ENCODE results near the gene FGGY. TPM values are rescaled to one million over a fixed set of nuclear protein-coding genes. Genes with fewer than 3 reads are reported as not detected.

The FGGY gene
- total RNA-seq, 2 experiments from 2014 or later = 11.9 to 13.6 TPM

DNA sequence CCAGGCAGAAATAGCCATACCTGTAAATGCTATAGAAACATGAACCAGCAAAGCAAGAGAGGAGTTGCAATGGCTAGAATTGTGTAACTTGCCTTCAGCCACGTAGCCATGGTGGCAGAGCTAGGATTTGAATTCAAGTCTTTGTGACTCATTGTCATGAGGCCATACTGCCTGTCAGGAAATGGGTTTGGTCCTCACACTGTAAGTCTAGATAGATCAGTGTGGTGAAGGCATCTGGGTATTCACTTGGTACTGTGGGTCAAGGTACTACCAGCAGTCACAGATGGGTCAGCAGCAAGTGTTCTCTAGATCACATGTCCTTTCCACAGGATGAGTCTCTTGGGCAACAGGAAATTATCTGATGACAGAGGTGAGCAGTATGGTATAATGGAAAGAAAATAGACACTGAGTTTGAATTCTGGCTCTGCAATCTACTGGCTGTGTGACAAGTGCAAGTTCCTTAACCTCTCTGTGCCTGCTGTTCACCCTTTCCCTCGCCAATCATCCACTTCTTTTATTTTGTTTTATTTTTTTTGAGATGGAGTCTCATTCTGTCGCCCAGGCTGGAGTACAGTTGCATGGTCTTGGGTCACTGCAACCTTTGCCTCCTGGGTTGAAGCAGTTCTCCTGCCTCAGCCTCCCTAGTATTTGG lies 36.9 kb downstream of the FGGY start:
- peak; percentile 68 for ATAC-seq
- peaks cover 10% of the 10 kb centered on the region for H3K36me3 Mint-ChIP-seq (ENCODE audit: low read depth)
- CTCF ChIA-PET = no interaction called here
- no peaks in the 10 kb centered on the region for H3K27me3 Mint-ChIP-seq
- intact Hi-C loops (cut with micrococcal nuclease) = no loop called here
- peak overlapping the region; percentile 79 for H3K27ac Mint-ChIP-seq
- DNase-seq = peak; percentile 17
- no peak overlapping the region for H3K4me3 Mint-ChIP-seq
- POLR2A ChIA-PET = no interaction called here
- peaks cover 18% of the 10 kb centered on the region for H3K4me1 Mint-ChIP-seq (ENCODE audit: low read depth)
- TF ChIP-seq, protein P1, sequence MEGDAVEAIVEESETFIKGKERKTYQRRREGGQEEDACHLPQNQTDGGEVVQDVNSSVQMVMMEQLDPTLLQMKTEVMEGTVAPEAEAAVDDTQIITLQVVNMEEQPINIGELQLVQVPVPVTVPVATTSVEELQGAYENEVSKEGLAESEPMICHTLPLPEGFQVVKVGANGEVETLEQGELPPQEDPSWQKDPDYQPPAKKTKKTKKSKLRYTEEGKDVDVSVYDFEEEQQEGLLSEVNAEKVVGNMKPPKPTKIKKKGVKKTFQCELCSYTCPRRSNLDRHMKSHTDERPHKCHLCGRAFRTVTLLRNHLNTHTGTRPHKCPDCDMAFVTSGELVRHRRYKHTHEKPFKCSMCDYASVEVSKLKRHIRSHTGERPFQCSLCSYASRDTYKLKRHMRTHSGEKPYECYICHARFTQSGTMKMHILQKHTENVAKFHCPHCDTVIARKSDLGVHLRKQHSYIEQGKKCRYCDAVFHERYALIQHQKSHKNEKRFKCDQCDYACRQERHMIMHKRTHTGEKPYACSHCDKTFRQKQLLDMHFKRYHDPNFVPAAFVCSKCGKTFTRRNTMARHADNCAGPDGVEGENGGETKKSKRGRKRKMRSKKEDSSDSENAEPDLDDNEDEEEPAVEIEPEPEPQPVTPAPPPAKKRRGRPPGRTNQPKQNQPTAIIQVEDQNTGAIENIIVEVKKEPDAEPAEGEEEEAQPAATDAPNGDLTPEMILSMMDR (IDR thresholded peaks at IDR 0.05) = no peak
- no peaks in the 10 kb centered on the region for H3K9me3 Mint-ChIP-seq

DNA sequence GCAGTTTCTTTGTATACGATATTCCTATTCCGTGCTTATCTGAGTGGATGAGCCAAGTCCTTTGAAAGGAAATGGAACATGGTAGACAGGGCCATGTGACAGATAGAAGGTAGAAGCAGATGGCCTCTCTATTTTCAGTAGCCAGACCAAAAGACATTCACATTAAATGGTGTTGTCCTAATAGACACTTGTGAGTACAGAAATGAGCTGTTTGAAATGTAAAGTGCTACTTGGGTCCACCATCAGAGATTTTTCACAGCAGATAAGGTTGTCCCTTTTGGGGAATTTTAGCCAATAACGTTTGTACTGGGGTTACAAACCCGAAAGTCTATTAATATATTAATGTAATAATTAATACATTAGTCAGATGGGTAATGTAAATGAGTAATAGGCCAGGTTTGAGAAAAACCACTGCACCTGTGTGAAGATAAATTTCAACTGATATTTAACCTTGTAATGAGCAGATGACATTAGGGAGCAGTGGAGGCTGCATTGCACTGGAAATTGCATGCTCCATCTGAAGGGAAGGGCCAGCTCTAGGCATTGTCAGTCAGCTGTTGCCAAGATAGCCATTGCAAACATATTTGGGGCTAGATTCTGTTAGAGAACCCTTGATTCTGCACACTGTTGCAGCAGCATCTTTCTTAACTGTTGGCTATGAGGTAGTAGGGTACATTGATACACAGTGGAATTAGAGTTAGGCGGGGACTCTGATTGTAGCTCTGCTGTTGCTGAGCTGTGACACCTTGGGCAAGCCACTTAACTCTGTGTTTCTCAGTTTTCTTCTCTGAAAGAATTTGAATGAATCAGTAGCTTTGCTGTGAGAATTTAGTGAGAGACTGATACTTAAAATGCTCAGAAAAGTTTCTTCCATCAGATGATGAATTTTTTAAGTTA lies 43.8 kb downstream of the FGGY start:
- DNase-seq (no peak), ATAC-seq (no peak)
- intact Hi-C loops (cut with micrococcal nuclease) = no loop called here
- Mint-ChIP-seq H3K27ac (no peak overlapping the region), H3K4me3 (no peak overlapping the region), H3K36me3 (ENCODE audit: low read depth) (peaks cover 2% of the 10 kb centered on the region), H3K4me1 (ENCODE audit: low read depth) (no peaks in the 10 kb centered on the region), H3K27me3 (no peaks in the 10 kb centered on the region), H3K9me3 (no peaks in the 10 kb centered on the region)
- TF ChIP-seq, protein P1 (IDR thresholded peaks at IDR 0.05) = no peak
- CTCF ChIA-PET = no interaction called here
- POLR2A ChIA-PET = interaction anchor here (0.6 kb wide), 1 partner anchor 222 kb away, joined by 3 read pairs; no protein-coding TSS in a partner anchor

DNA sequence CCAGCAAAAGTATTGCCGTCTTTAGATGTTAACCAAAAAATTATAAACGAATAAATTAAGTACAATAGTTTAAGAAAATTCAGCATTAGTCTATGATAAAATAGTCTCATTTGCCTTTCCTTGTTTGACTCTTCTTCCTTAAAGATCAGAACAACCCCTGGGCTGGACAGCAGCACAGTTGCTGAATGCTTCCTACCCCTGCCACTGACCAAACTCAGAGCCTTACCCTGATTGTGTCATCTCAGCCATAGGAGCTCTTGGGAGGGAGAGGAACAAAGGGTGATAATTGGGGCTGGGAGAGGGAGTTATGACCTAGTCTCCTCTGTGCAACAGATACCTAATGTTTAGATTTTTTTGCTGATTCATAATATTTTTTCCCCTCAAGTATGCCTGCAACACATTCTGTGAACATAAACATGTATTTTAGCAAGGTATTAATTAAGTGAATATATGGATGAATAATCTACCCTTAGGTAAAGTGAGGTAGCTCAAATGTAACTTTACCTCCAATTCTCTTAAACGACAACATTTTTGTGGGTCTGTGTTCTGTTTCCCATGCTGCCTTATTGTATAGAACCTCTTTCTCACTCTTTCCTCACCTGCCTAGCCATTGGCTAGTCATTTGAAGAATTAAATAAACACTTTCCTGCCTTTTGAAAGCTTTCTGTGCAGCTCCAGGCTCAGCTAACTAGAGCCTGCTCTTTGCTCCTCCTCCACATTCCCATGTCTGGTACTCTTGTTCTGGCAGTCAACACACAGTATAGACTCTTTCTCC lies 46.1 kb downstream of the FGGY start:
- CTCF ChIA-PET = no interaction called here
- peaks cover 11% of the 10 kb centered on the region for H3K36me3 Mint-ChIP-seq (ENCODE audit: low read depth)
- intact Hi-C loops (cut with micrococcal nuclease) = no loop called here
- POLR2A ChIA-PET = no interaction called here
- no peaks in the 10 kb centered on the region for H3K4me1 Mint-ChIP-seq (ENCODE audit: low read depth)
- ATAC-seq (no peak), DNase-seq (no peak)
- no peak overlapping the region for H3K4me3 Mint-ChIP-seq
- no peak overlapping the region for H3K27ac Mint-ChIP-seq
- TF ChIP-seq, protein P1 (IDR thresholded peaks at IDR 0.05) = no peak
- no peaks in the 10 kb centered on the region for H3K27me3 Mint-ChIP-seq
- H3K9me3 Mint-ChIP-seq = no peaks in the 10 kb centered on the region

DNA sequence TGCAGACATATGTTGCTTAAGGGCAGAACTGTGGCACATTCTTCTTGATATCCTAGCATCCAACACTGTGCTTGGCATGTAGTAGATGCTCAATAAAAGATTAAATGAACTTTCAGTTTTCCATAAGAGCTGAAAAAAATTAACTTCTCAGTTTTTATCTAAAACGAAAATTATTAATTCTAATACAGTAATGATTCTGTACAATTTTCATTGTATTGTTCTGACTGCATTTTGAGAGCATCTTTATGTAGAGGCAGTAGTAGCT lies 46.6 kb downstream of the FGGY start:
- H3K27me3 Mint-ChIP-seq = no peaks in the 10 kb centered on the region
- DNase-seq = no peak
- H3K36me3 Mint-ChIP-seq (ENCODE audit: low read depth) = peaks cover 11% of the 10 kb centered on the region
- no peak for ATAC-seq
- H3K4me3 Mint-ChIP-seq = no peak overlapping the region
- intact Hi-C loops (cut with micrococcal nuclease) = no loop called here
- ChIA-PET POLR2A (no interaction called here), CTCF (interaction anchor here (0.7 kb wide), 1 partner anchor 15 kb away, joined by 3 read pairs; no protein-coding TSS in a partner anchor)
- TF ChIP-seq, protein P1 (IDR thresholded peaks at IDR 0.05) = no peak
- no peaks in the 10 kb centered on the region for H3K9me3 Mint-ChIP-seq
- H3K27ac Mint-ChIP-seq = no peak overlapping the region
- H3K4me1 Mint-ChIP-seq (ENCODE audit: low read depth) = no peaks in the 10 kb centered on the region
